ENCODE data around the gene CALN1.

- TF ChIP-seq, protein P1, sequence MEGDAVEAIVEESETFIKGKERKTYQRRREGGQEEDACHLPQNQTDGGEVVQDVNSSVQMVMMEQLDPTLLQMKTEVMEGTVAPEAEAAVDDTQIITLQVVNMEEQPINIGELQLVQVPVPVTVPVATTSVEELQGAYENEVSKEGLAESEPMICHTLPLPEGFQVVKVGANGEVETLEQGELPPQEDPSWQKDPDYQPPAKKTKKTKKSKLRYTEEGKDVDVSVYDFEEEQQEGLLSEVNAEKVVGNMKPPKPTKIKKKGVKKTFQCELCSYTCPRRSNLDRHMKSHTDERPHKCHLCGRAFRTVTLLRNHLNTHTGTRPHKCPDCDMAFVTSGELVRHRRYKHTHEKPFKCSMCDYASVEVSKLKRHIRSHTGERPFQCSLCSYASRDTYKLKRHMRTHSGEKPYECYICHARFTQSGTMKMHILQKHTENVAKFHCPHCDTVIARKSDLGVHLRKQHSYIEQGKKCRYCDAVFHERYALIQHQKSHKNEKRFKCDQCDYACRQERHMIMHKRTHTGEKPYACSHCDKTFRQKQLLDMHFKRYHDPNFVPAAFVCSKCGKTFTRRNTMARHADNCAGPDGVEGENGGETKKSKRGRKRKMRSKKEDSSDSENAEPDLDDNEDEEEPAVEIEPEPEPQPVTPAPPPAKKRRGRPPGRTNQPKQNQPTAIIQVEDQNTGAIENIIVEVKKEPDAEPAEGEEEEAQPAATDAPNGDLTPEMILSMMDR (IDR thresholded peaks at IDR 0.05; ENCODE audit: insufficient read depth, low read depth, low read length), result no peak
- no peak for TF ChIP-seq EZH2 (IDR thresholded peaks at IDR 0.05; ENCODE audit: insufficient read depth, low read length)
Measured at GRCh38 chr7:72391821-72392377, 20.2 kb downstream of the CALN1 start.

Measured in astrocyte (in vitro differentiated cells and primary cell).